PC-3 (cell line): ENCODE measurements around the gene ABCC10. TPM values are rescaled to one million over a fixed set of nuclear protein-coding genes. Genes with fewer than 3 reads are reported as not detected.
"Not testable (repeated sequence)": the region's sequence is repeated elsewhere in the genome, so short reads cannot be mapped to it uniquely, and the experiment has no call there.

ENCODE experiments used
- ATAC-seq: fragments of 200-7000 bp; cut with Tn5 transposase; 2 replicates; pipeline ENCODE4 v1.9.1; 2020; ENCODE audit warnings: mild to moderate bottlenecking, moderate library complexity
- BruUV-seq: library from RNA; stranded (reverse); fragments of 400-500 nt; replicated peaks from 2 replicates; lab custom pipeline; 2021; lab: Mats Ljungman, UMichigan
- CTCF ChIA-PET: fragments of 300-600 bp; sonication (Branson Sonifier 250); formaldehyde crosslinking; loops from one replicate; lab custom pipeline; 2022; ENCODE audit warnings: antibody characterized with exemption; lab: Charles Lee
- POLR2A ChIA-PET: fragments of 300-600 bp; sonication (Branson Sonifier 250); formaldehyde crosslinking; loops from one replicate; lab custom pipeline; 2022; ENCODE audit warnings: antibody characterized with exemption; ENCODE audit not compliant: unreplicated experiment; lab: Charles Lee
- DNase-seq: peaks from one replicate; pipeline ENCODE4 v3.0.0-alpha.2; 2015
- H2AFZ ChIP-seq: fragments of 300-600 bp; sonication (generic); 2 replicates; pipeline ENCODE4 v1.6.0; 2016; ENCODE audit warnings: antibody characterized with exemption, low read length
- H3F3A ChIP-seq: fragments of 300-600 bp; sonication (generic); one replicate; pipeline ENCODE4 v1.6.0; 2017; ENCODE audit warnings: antibody characterized with exemption, low read length, control low read depth, mild to moderate bottlenecking; ENCODE audit not compliant: unreplicated experiment
- H3K27ac ChIP-seq: fragments of 300-600 bp; sonication (generic); 2 replicates; pipeline ENCODE4 v1.5.1; 2016; ENCODE audit warnings: mild to moderate bottlenecking, low read length
- H3K27me3 ChIP-seq: fragments of 300-600 bp; sonication (generic); 2 replicates; pipeline ENCODE4 v1.6.1; 2016; ENCODE audit warnings: low read length, mixed read lengths
- H3K36me3 ChIP-seq: fragments of 300-600 bp; sonication (generic); 2 replicates; pipeline ENCODE4 v1.6.1; 2016; ENCODE audit warnings: low read depth, mixed run types, low read length, mixed read lengths
- H3K4me1 ChIP-seq: fragments of 300-600 bp; sonication (generic); 2 replicates; pipeline ENCODE4 v1.5.1; 2016; ENCODE audit warnings: low read length; ENCODE audit not compliant: insufficient read depth
- H3K4me2 ChIP-seq: fragments of 300-600 bp; sonication (generic); 2 replicates; pipeline ENCODE4 v1.6.0; 2016; ENCODE audit warnings: low read length
- H3K4me3 ChIP-seq: fragments of 300-600 bp; sonication (generic); 2 replicates; pipeline ENCODE4 v1.5.1; 2016; ENCODE audit warnings: mild to moderate bottlenecking, low read length, mixed read lengths
- H3K79me2 ChIP-seq: fragments of 300-600 bp; sonication (generic); 2 replicates; pipeline ENCODE4 v1.6.1; 2017; ENCODE audit warnings: low read length, mixed read lengths
- H3K9ac ChIP-seq: fragments of 300-600 bp; sonication (generic); 2 replicates; pipeline ENCODE4 v1.6.0; 2016; ENCODE audit warnings: mild to moderate bottlenecking, low read length
- H3K9me2 ChIP-seq: fragments of 300-600 bp; sonication (generic); replicated peaks from 2 replicates; pipeline ENCODE4 v1.6.1; 2016; ENCODE audit warnings: mixed run types, low read length, mixed read lengths
- H3K9me3 ChIP-seq: fragments of 300-600 bp; sonication (generic); 2 replicates; pipeline ENCODE4 v1.6.1; 2016; ENCODE audit warnings: low read length, mixed read lengths
- H4K20me1 ChIP-seq: fragments of 300-600 bp; sonication (generic); 2 replicates; pipeline ENCODE4 v1.6.1; 2016; ENCODE audit warnings: low read length, mixed read lengths
- EZH2 ChIP-seq: fragments of 300-600 bp; sonication (generic); IDR thresholded peaks from one replicate; pipeline ENCODE4 v1.6.1; 2017; ENCODE audit warnings: antibody characterized with exemption, mild to moderate bottlenecking, low read length; ENCODE audit not compliant: unreplicated experiment
- EZH2phosphoT487 ChIP-seq: fragments of 300-600 bp; sonication (generic); IDR thresholded peaks from 2 replicates; pipeline ENCODE4 v1.6.1; 2018; ENCODE audit warnings: mild to moderate bottlenecking, antibody characterized with exemption, low read length, borderline replicate concordance
- intact Hi-C: fragments of 100-400 bp; cut with micrococcal nuclease; formaldehyde crosslinking; loops from 2 replicates; pipeline ENCODE4 v1.9.0; 2023
- total RNA-seq: library from RNA; depleted of rRNA; stranded (reverse); fragments of >200 nt; gene quantifications from 2 replicates; pipeline ENCODE4 v1.2.3, GENCODE V29; 2014
- TF ChIP-seq, protein P1 (sequence below): fragments of 300-600 bp; sonication (generic); conservative IDR thresholded peaks from 2 replicates; pipeline ENCODE4 v1.5.1; 2017; ENCODE audit warnings: antibody characterized with exemption, low read depth, mild to moderate bottlenecking, low read length

The ABCC10 gene
- total RNA-seq, 1 experiment from 2014 or later: 23.1 TPM

GRCh38 chr6:43386492-43386891, 40.8 kb upstream of the ABCC10 start:
- Histone ChIP-seq H3K36me3 (no peaks in the 10 kb centered on the region), H3K79me2 (no peaks in the 10 kb centered on the region), H3K4me2 (no peak overlapping the region), H3K27me3 (no peaks in the 10 kb centered on the region), H3K4me1 (peaks cover 13% of the 10 kb centered on the region), H2AFZ (no peak overlapping the region), H3K27ac (no peak overlapping the region), H3K9me2 (no peaks in the 10 kb centered on the region), H3K4me3 (no peak overlapping the region), H3K9me3 (no peaks in the 10 kb centered on the region), H3F3A (no peaks in the 10 kb centered on the region), H4K20me1 (no peaks in the 10 kb centered on the region), H3K9ac (no peak overlapping the region)
- POLR2A ChIA-PET: no interaction called here
- intact Hi-C loops: loop anchor here (2.0 kb wide), 1 partner anchor 120 kb away; no protein-coding TSS in a partner anchor
- ATAC-seq: no peak
- no TSS peak for BruUV-seq
- CTCF ChIA-PET: no interaction called here
- TF ChIP-seq, protein P1, sequence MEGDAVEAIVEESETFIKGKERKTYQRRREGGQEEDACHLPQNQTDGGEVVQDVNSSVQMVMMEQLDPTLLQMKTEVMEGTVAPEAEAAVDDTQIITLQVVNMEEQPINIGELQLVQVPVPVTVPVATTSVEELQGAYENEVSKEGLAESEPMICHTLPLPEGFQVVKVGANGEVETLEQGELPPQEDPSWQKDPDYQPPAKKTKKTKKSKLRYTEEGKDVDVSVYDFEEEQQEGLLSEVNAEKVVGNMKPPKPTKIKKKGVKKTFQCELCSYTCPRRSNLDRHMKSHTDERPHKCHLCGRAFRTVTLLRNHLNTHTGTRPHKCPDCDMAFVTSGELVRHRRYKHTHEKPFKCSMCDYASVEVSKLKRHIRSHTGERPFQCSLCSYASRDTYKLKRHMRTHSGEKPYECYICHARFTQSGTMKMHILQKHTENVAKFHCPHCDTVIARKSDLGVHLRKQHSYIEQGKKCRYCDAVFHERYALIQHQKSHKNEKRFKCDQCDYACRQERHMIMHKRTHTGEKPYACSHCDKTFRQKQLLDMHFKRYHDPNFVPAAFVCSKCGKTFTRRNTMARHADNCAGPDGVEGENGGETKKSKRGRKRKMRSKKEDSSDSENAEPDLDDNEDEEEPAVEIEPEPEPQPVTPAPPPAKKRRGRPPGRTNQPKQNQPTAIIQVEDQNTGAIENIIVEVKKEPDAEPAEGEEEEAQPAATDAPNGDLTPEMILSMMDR: no peak
- no peak for TF ChIP-seq EZH2phosphoT487
- no peak for TF ChIP-seq EZH2
- no peak for DNase-seq

GRCh38 chr6:43389730-43390295, 37.5 kb upstream of the ABCC10 start:
- H3K9me2 ChIP-seq: no peaks in the 10 kb centered on the region
- H3K4me3 ChIP-seq: no peak overlapping the region
- TF ChIP-seq, protein P1: no peak
- no peak for TF ChIP-seq EZH2
- TF ChIP-seq EZH2phosphoT487: no peak
- no peak overlapping the region for H3K4me2 ChIP-seq
- no peak overlapping the region for H2AFZ ChIP-seq
- no peak overlapping the region for H3K27ac ChIP-seq
- no peak overlapping the region for H3K9ac ChIP-seq
- H3F3A ChIP-seq: no peaks in the 10 kb centered on the region
- no TSS peak for BruUV-seq
- no peaks in the 10 kb centered on the region for H4K20me1 ChIP-seq
- intact Hi-C loops: no loop called here
- ATAC-seq: no peak
- H3K9me3 ChIP-seq: no peaks in the 10 kb centered on the region
- H3K27me3 ChIP-seq: no peaks in the 10 kb centered on the region
- H3K4me1 ChIP-seq: no peaks in the 10 kb centered on the region
- H3K36me3 ChIP-seq: no peaks in the 10 kb centered on the region
- POLR2A ChIA-PET: no interaction called here
- no peak for DNase-seq
- H3K79me2 ChIP-seq: no peaks in the 10 kb centered on the region
- CTCF ChIA-PET: no interaction called here

GRCh38 chr6:43390753-43391439, 36.4 kb upstream of the ABCC10 start:
- H3K79me2 ChIP-seq, POLR2A ChIA-PET, H3K9ac ChIP-seq, H3K9me3 ChIP-seq, H3K36me3 ChIP-seq, BruUV-seq, H2AFZ ChIP-seq, H3K9me2 ChIP-seq, H3K4me3 ChIP-seq, H4K20me1 ChIP-seq, CTCF ChIA-PET, intact Hi-C loops, ATAC-seq, H3K4me2 ChIP-seq, H3K27ac ChIP-seq, DNase-seq, H3F3A ChIP-seq, H3K27me3 ChIP-seq, H3K4me1 ChIP-seq: not testable (repeated sequence)
